ENCODE results near the gene GNAI2. TPM values are rescaled to one million over a fixed set of nuclear protein-coding genes. Genes with fewer than 3 reads are reported as not detected.
A peak's percentile ranks its signal among the peaks of the same experiment; 100 is the strongest.

GNAI2 gene
- total and polyA plus RNA-seq, 8 donors = 26.9 to 104 (median 51.9) TPM

GRCh38 chr3:50292159-50293078 is 56.4 kb downstream of the GNAI2 start, which contains the start of gene IFRD2:
IFRD2 (minus strand) TSS chr3:50292429; CDS start chr3:50292274, 155 bp downstream.
- ATAC-seq = peak; percentile 89 to 94 (median 90)
- FAIRE-seq = peak; percentile 96
- 0 to 1% methylated on average over 56 to 67 of the region's 67 CpGs for WGBS, 2 donors
- peaks cover 9 to 13% (median 10%) of the 10 kb centered on the region in 3 donors for H3K4me1 ChIP-seq
- intact Hi-C loops (cut with DNase I) = no loop called here
- DNase-seq = peak; percentile 95 to 99 (median 98)
- no peak for TF ChIP-seq CTCF (IDR thresholded peaks at IDR 0.05)
- H3K4me3 ChIP-seq = peak within 1 kb of the TSS; percentile 78 to 99 (median 96)
- peaks cover 0 to 26% (median 17%) of the 10 kb centered on the region in 3 donors for H3K36me3 ChIP-seq
- peak within 1 kb of the TSS; percentile 95 to 98 (median 96) for H3K27ac ChIP-seq
- no peaks in the 10 kb centered on the region for H3K27me3 ChIP-seq
- H3K9me3 ChIP-seq = no peaks in the 10 kb centered on the region

- DNase-seq (peak in 5 of 6 donors; percentile 56 to 85 (median 62)), FAIRE-seq (no peak), ATAC-seq (peak in 1 of 4 donors; percentile 8)
- Histone ChIP-seq H3K27ac (peak overlapping the region; percentile 69 to 98 (median 96)), H3K4me3 (peak overlapping the region in 2 of 4 donors; percentile 95 to 99), H3K4me1 (peaks cover 10 to 14% (median 11%) of the 10 kb centered on the region in 3 donors), H3K36me3 (peaks cover 0 to 19% (median 8%) of the 10 kb centered on the region in 3 donors), H3K9me3 (no peaks in the 10 kb centered on the region), H3K27me3 (no peaks in the 10 kb centered on the region)
- 32 to 43% methylated on average over 12 of the region's 12 CpGs for WGBS, 2 donors
- intact Hi-C loops (cut with DNase I) = no loop called here
- TF ChIP-seq CTCF (IDR thresholded peaks at IDR 0.05) = no peak
These were observed 57.2 kb downstream of the GNAI2 start for GRCh38 chr3:50293079-50293801.

GRCh38 chr3:50294089-50294488 is 58.1 kb downstream of the GNAI2 start:
- no peaks in the 10 kb centered on the region for H3K27me3 ChIP-seq
- no peaks in the 10 kb centered on the region for H3K9me3 ChIP-seq
- H3K36me3 ChIP-seq = peaks cover 0 to 10% (median 7%) of the 10 kb centered on the region in 3 donors
- 87 to 93% methylated on average over 4 of the region's 4 CpGs for WGBS, 2 donors
- intact Hi-C loops (cut with DNase I) = no loop called here
- ATAC-seq (no peak), DNase-seq (no peak), FAIRE-seq (no peak)
- H3K4me3 ChIP-seq = no peak overlapping the region
- no peak overlapping the region for H3K27ac ChIP-seq
- no peak for TF ChIP-seq CTCF (IDR thresholded peaks at IDR 0.05)
- H3K4me1 ChIP-seq = peaks cover 14 to 16% (median 16%) of the 10 kb centered on the region in 3 donors

- H3K4me1 ChIP-seq = peaks cover 14 to 18% (median 16%) of the 10 kb centered on the region in 3 donors
- H3K27ac ChIP-seq = no peak overlapping the region
- DNase-seq (peak in 2 of 6 donors; percentile 27 to 75), FAIRE-seq (no peak), ATAC-seq (no peak)
- H3K27me3 ChIP-seq = no peaks in the 10 kb centered on the region
- peaks cover 0 to 4% (median 4%) of the 10 kb centered on the region in 3 donors for H3K36me3 ChIP-seq
- 91 to 93% methylated on average over 21 to 22 of the region's 22 CpGs for WGBS, 2 donors
- H3K4me3 ChIP-seq = no peak overlapping the region
- intact Hi-C loops (cut with DNase I) = no loop called here
- no peaks in the 10 kb centered on the region for H3K9me3 ChIP-seq
- no peak for TF ChIP-seq CTCF (IDR thresholded peaks at IDR 0.05)
These were observed 58.7 kb downstream of the GNAI2 start for GRCh38 chr3:50294492-50295403.

Measured in pancreas (tissue), 10 donors.